Endothelial cell of umbilical vein (primary cell): ENCODE measurements around the gene DDOST.

Experiments
- MYC ChIP-seq: IDR thresholded peaks from one replicate; pipeline ENCODE4 v1.6.1; 2011; ENCODE audit warnings: mild to moderate bottlenecking, low read depth, low read length
- POLR2A ChIP-seq: IDR thresholded peaks from 2 replicates; pipeline ENCODE4 v1.6.1; 2012; ENCODE audit warnings: low read depth, mild to moderate bottlenecking, control low read depth, low read length
- TF ChIP-seq, protein P1 (sequence below), 2 donors: IDR thresholded peaks; 1 replicate in 1 of 2; 2 replicates in 1 of 2; pipeline ENCODE4 v1.5.1; 2011; ENCODE audit warnings: low read length in 2 of 2, mild to moderate bottlenecking in 2 of 2, moderate library complexity in 2 of 2, control low read depth in 1 of 2, inconsistent platforms in 1 of 2, low read depth in 1 of 2; ENCODE audit not compliant: insufficient read depth in 1 of 2; ENCODE audit errors: extremely low read depth in 1 of 2
- TF ChIP-seq, protein P2 (sequence below): IDR thresholded peaks from 2 replicates; pipeline ENCODE4 v1.6.1; 2011; ENCODE audit not compliant: insufficient read depth, insufficient read length

DNA sequence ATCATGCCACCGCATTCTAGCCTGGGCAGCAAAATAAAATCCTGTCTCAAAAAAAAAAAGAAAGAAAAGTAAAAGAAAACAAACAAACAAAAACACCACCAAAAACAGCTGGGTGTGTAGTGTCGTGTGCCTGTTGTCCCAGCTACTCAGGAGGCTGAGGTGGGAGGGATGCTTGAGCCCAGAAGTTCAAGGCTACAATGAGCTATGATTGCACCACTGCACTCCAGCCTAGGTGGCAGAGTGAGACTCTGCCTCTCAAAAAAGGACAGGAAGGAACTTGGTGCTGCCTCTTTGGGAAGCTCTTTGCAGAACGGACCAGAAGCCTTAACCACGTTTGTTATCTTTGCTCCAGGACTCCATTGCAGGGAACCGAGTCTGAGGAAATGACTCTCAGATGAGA is 45.7 kb upstream of the DDOST start:
- TF ChIP-seq, protein P1, sequence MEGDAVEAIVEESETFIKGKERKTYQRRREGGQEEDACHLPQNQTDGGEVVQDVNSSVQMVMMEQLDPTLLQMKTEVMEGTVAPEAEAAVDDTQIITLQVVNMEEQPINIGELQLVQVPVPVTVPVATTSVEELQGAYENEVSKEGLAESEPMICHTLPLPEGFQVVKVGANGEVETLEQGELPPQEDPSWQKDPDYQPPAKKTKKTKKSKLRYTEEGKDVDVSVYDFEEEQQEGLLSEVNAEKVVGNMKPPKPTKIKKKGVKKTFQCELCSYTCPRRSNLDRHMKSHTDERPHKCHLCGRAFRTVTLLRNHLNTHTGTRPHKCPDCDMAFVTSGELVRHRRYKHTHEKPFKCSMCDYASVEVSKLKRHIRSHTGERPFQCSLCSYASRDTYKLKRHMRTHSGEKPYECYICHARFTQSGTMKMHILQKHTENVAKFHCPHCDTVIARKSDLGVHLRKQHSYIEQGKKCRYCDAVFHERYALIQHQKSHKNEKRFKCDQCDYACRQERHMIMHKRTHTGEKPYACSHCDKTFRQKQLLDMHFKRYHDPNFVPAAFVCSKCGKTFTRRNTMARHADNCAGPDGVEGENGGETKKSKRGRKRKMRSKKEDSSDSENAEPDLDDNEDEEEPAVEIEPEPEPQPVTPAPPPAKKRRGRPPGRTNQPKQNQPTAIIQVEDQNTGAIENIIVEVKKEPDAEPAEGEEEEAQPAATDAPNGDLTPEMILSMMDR (IDR thresholded peaks at IDR 0.05; ENCODE audit: extremely low read depth in 1 of 2, insufficient read depth in 1 of 2, low read depth in 1 of 2, low read length in 2 of 2) = no peak
- no peak for TF ChIP-seq POLR2A
- no peak for TF ChIP-seq MYC
- TF ChIP-seq, protein P2, sequence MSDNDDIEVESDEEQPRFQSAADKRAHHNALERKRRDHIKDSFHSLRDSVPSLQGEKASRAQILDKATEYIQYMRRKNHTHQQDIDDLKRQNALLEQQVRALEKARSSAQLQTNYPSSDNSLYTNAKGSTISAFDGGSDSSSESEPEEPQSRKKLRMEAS = no peak
